H1 (cell line): Measurements from ENCODE around the gene NXPH2. TPM values are rescaled to one million over a fixed set of nuclear protein-coding genes. Genes with fewer than 3 reads are reported as not detected.

Experiments
- CTCF ChIA-PET: fragments of 300-600 bp; sonication (Branson Sonifier 250); formaldehyde crosslinking; loops from one replicate; lab custom pipeline; 2021; ENCODE audit not compliant: partially characterized antibody; lab: Charles Lee
- POLR2A ChIA-PET: fragments of 300-600 bp; sonication (Branson Sonifier 250); formaldehyde crosslinking; loops from one replicate; lab custom pipeline; 2021; ENCODE audit warnings: inconsistent platforms; ENCODE audit not compliant: partially characterized antibody; lab: Charles Lee
- DNase-seq, 2 experiments: peaks; one replicate each; pipeline versions ENCODE4 v3.0.0 to v3.0.0-alpha.2; 2010 to 2022; ENCODE audit warnings: low spot score in 2 of 2, low read depth in 1 of 2, mixed read lengths in 1 of 2
- FAIRE-seq: peaks from 2 replicates; lab custom pipeline; 2011; peaks lifted over from hg19 to GRCh38; lab: Jason Lieb, UNC
- H2AFZ ChIP-seq: 2 replicates; pipeline ENCODE4 v1.8.1; 2012; ENCODE audit warnings: low read length, inconsistent platforms
- H2AK5ac ChIP-seq: 2 replicates; pipeline ENCODE4 v1.6.1; 2013; ENCODE audit warnings: low read depth, low read length
- H2BK120ac ChIP-seq: replicated peaks from 2 replicates; pipeline ENCODE3; 2013; ENCODE audit warnings: low read depth, low read length, inconsistent platforms
- H2BK12ac ChIP-seq: 2 replicates; pipeline ENCODE4 v1.6.1; 2013; ENCODE audit warnings: low read depth, low read length
- H2BK15ac ChIP-seq: 2 replicates; pipeline ENCODE4 v1.6.1; 2013; ENCODE audit warnings: low read length
- H2BK20ac ChIP-seq: 2 replicates; pipeline ENCODE4 v1.6.1; 2013; ENCODE audit warnings: low read length
- H2BK5ac ChIP-seq: 2 replicates; pipeline ENCODE4 v1.6.1; 2013; ENCODE audit warnings: low read depth, low read length
- H3K14ac ChIP-seq: 2 replicates; pipeline ENCODE4 v1.6.1; 2013; ENCODE audit warnings: inconsistent platforms; ENCODE audit not compliant: insufficient read length
- H3K18ac ChIP-seq: 2 replicates; pipeline ENCODE4 v1.6.1; 2013; ENCODE audit warnings: low read length; ENCODE audit errors: extremely low read depth
- H3K23ac ChIP-seq: 2 replicates; pipeline ENCODE4 v1.6.1; 2013; ENCODE audit warnings: inconsistent platforms; ENCODE audit not compliant: insufficient read length
- H3K23me2 ChIP-seq: 2 replicates; pipeline ENCODE4 v1.6.1; 2013; ENCODE audit warnings: low read depth, low read length
- H3K27ac ChIP-seq: 2 replicates; pipeline ENCODE4 v1.6.1; 2011; ENCODE audit warnings: low read depth, low read length, inconsistent platforms
- H3K27me3 ChIP-seq, 4 experiments: replicated peaks in 1 of 4; 1 replicate in 1 of 4; 2 replicates in 3 of 4; pipeline versions ENCODE4 v1.6.1 to v1.8.1; 2011 to 2013; ENCODE audit warnings: low read length in 3 of 4, mild to moderate bottlenecking in 3 of 4, inconsistent platforms in 2 of 4, mixed read lengths in 2 of 4, moderate library complexity in 1 of 4; ENCODE audit not compliant: control insufficient read depth in 3 of 4, insufficient read depth in 3 of 4; ENCODE audit errors: extremely low read depth in 1 of 4
- H3K36me3 ChIP-seq, 4 experiments: 2 replicates each; pipeline versions ENCODE4 v1.6.1 to v1.8.1; 2011 to 2013; ENCODE audit warnings: mild to moderate bottlenecking in 4 of 4, low read length in 3 of 4, moderate library complexity in 2 of 4, control low read depth in 1 of 4, inconsistent platforms in 1 of 4; ENCODE audit not compliant: insufficient read depth in 4 of 4, control insufficient read depth in 2 of 4
- H3K4ac ChIP-seq: replicated peaks from 2 replicates; pipeline ENCODE3; 2013; ENCODE audit warnings: low read length, low read depth, mixed read lengths, inconsistent platforms; ENCODE audit not compliant: insufficient read length
- H3K4me1 ChIP-seq, 4 experiments: replicated peaks in 1 of 4; 1 replicate in 1 of 4; 2 replicates in 3 of 4; pipeline versions ENCODE4 v1.6.1 to v1.8.1; 2011 to 2013; ENCODE audit warnings: low read length in 3 of 4, inconsistent platforms in 2 of 4, mixed read lengths in 1 of 4; ENCODE audit not compliant: insufficient read depth in 4 of 4, control insufficient read depth in 3 of 4
- H3K4me2 ChIP-seq, 2 experiments: 2 replicates each; pipeline versions ENCODE4 v1.6.1 to v1.8.1; 2011 to 2013; ENCODE audit warnings: low read depth in 2 of 2, low read length in 2 of 2, control low read depth in 1 of 2, inconsistent platforms in 1 of 2, mild to moderate bottlenecking in 1 of 2; ENCODE audit not compliant: insufficient read depth in 1 of 2
- H3K4me3 ChIP-seq, 4 experiments: fragments of 200-600, 300-600 bp in 1 of 4; sonication (generic), shearing (Covaris generic), sonication (Bioruptor Twin) in 1 of 4; 2 replicates each; pipeline versions ENCODE4 v1.5.1 to v1.8.1; 2011 to 2016; ENCODE audit warnings: low read length in 4 of 4, low read depth in 3 of 4, control low read depth in 2 of 4, inconsistent platforms in 2 of 4, mild to moderate bottlenecking in 2 of 4, mixed read lengths in 1 of 4, moderate library complexity in 1 of 4; ENCODE audit not compliant: insufficient read depth in 2 of 4; ENCODE audit errors: extremely low read depth in 1 of 4
- H3K56ac ChIP-seq: replicated peaks from 2 replicates; pipeline ENCODE3; 2013; ENCODE audit warnings: low read depth, mild to moderate bottlenecking, mixed read lengths, low read length, inconsistent platforms; ENCODE audit not compliant: insufficient read length
- H3K79me1 ChIP-seq: 2 replicates; pipeline ENCODE4 v1.6.1; 2013; ENCODE audit warnings: low read depth, low read length, control low read depth
- H3K79me2 ChIP-seq, 2 experiments: 2 replicates each; pipeline versions ENCODE4 v1.6.1 to v1.8.1; 2012 to 2013; ENCODE audit warnings: low read length in 2 of 2, mild to moderate bottlenecking in 2 of 2, inconsistent platforms in 1 of 2; ENCODE audit not compliant: insufficient read depth in 2 of 2, control insufficient read depth in 1 of 2
- H3K9ac ChIP-seq, 4 experiments: replicated peaks in 1 of 4; 1 replicate in 1 of 4; 2 replicates in 3 of 4; pipeline versions ENCODE4 v1.6.1 to v1.8.1; 2011 to 2013; ENCODE audit warnings: low read depth in 3 of 4, low read length in 3 of 4, control low read depth in 2 of 4, mild to moderate bottlenecking in 2 of 4, moderate library complexity in 2 of 4, inconsistent platforms in 1 of 4; ENCODE audit errors: extremely low read depth in 1 of 4
- H3K9me3 ChIP-seq, 2 experiments: 2 replicates each; pipeline versions ENCODE4 v1.6.1 to v1.8.1; 2012 to 2013; ENCODE audit warnings: mild to moderate bottlenecking in 2 of 2, moderate library complexity in 2 of 2, control low read depth in 1 of 2, inconsistent platforms in 1 of 2, low read depth in 1 of 2, low read length in 1 of 2, mixed read lengths in 1 of 2; ENCODE audit not compliant: insufficient read depth in 2 of 2
- H4K20me1 ChIP-seq, 2 experiments: replicated peaks in 1 of 2; 2 replicates each; pipeline versions ENCODE3 to v1.8.1; 2011 to 2013; ENCODE audit warnings: inconsistent platforms in 2 of 2, low read length in 2 of 2, mild to moderate bottlenecking in 1 of 2; ENCODE audit not compliant: insufficient read depth in 2 of 2, control insufficient read depth in 1 of 2
- H4K5ac ChIP-seq: 2 replicates; pipeline ENCODE4 v1.6.1; 2013; ENCODE audit warnings: low read length, low read depth, mixed read lengths, inconsistent platforms; ENCODE audit not compliant: insufficient read length
- H4K8ac ChIP-seq: 2 replicates; pipeline ENCODE4 v1.8.0; 2013; ENCODE audit warnings: mild to moderate bottlenecking, moderate library complexity, low read length, inconsistent platforms; ENCODE audit not compliant: insufficient read depth; ENCODE audit errors: extremely low read depth
- H4K91ac ChIP-seq: replicated peaks from 2 replicates; pipeline ENCODE3; 2013; ENCODE audit warnings: low read length, mixed read lengths, inconsistent platforms; ENCODE audit not compliant: insufficient read length
- BACH1 ChIP-seq: IDR thresholded peaks from 2 replicates; pipeline ENCODE4 v1.6.1; 2012; ENCODE audit warnings: low read length, improper control_type of control experiment
- GTF2F1 ChIP-seq: IDR thresholded peaks from 2 replicates; pipeline ENCODE4 v1.6.1; 2012; ENCODE audit warnings: low read depth, low read length, improper control_type of control experiment, borderline replicate concordance
- HDAC6 ChIP-seq: IDR thresholded peaks from one replicate; pipeline ENCODE4 v1.7.1; 2012; ENCODE audit warnings: low read depth, mild to moderate bottlenecking, inconsistent platforms, low read length, moderate library complexity
- NRF1 ChIP-seq: IDR thresholded peaks from 2 replicates; pipeline ENCODE4 v1.6.1; 2011; ENCODE audit warnings: mild to moderate bottlenecking, low read depth, low read length, improper control_type of control experiment
- TAF7 ChIP-seq: optimal IDR thresholded peaks from 2 replicates; pipeline ENCODE3; 2011; ENCODE audit warnings: low read depth, mild to moderate bottlenecking, inconsistent platforms, low read length, moderate library complexity, borderline replicate concordance
- WGBS, 2 experiments: shearing (Covaris generic) in 1 of 2; methylation state at CpG; one replicate each; pipeline versions ENCODE4 v1.1.6 to v1.1.7; 2013 to 2015; ENCODE audit warnings: low lambda C conversion rate in 2 of 2, mixed read lengths in 2 of 2, inconsistent platforms in 1 of 2, low coverage in 1 of 2, missing lambda C conversion rate in 1 of 2; ENCODE audit not compliant: insufficient replicate concordance in 2 of 2, insufficient coverage in 1 of 2, insufficient read length in 1 of 2; ENCODE audit errors: extremely low coverage in 1 of 2, missing lambda C conversion rate in 1 of 2; 5-methylcytosine and 5-hydroxymethylcytosine counted together
- polyA plus RNA-seq, 7 experiments: library from polyadenylated mRNA; depleted of rRNA in 3 of 7; stranded (reverse) in 5 of 7; unstranded in 2 of 7; fragments of >200 nt in 5 of 7; fragments of 200-250 nt in 2 of 7; gene quantifications; 1 replicate in 5 of 7; 2 replicates in 1 of 7; 4 replicates in 1 of 7; pipeline versions ENCODE4 v1.2.1 to v1.2.3, GENCODE V29; 2011 to 2013; ENCODE audit warnings: missing spikeins in 2 of 7, mixed read lengths in 2 of 7
- total RNA-seq: library from RNA; stranded (reverse); fragmentation: NEBNext Ultra II Directional; extraction: Animal tissue kit (Norgen Biotek cat#: 25700); gene quantifications from 2 replicates; pipeline ENCODE4 v1.2.1, GENCODE V29; 2021
- TF ChIP-seq, protein P1 (sequence below): IDR thresholded peaks from 2 replicates; pipeline ENCODE4 v1.6.1; 2012; ENCODE audit warnings: low read length, inconsistent platforms

Gene NXPH2
- total and polyA plus RNA-seq, 2 of the 8 experiments (the other 6 are each of a cell fraction or from before 2014, with no cell fraction given) = 1.9 to 6.9 TPM

DNA sequence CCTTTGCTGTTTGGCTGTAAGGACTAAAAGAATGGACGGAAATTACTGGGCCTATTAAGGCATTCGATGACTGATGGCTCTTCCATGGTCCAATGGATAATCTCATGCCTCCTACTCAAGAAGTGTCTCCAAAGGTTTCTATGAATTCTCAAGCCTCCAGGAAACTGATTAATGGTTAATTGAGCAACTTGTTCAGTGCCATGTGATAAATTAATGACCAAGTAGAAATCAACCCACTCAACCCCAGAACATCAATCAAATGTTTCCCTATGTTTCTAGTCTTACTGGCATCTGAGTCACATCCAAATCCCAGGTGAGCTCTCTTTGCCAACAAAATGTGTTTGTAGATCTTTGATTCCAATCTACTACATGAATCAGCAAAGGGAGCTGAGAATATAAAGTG is 103.6 kb downstream of the NXPH2 start:
- WGBS, 2 experiments = 82% methylated on average over 2 of the region's 2 CpGs; no CpG with 5 or more reads in 1 of the 2 experiments
- Histone ChIP-seq H2BK12ac (no peak overlapping the region), H3K9me3 (no peaks in the 10 kb centered on the region), H2AK5ac (no peak overlapping the region), H3K27ac (no peak overlapping the region), H3K27me3 (no peaks in the 10 kb centered on the region), H2BK15ac (no peak overlapping the region), H3K4me3 (no peak overlapping the region), H3K4me2 (no peak overlapping the region), H4K91ac (no peak overlapping the region), H4K8ac (no peak overlapping the region), H2BK5ac (no peak overlapping the region), H2AFZ (no peak overlapping the region), H3K4me1 (peaks cover under 1 to 3% (median 2%) of the 10 kb centered on the region in 4 experiments; a peak in 4 of 7 replicates), H3K9ac (no peak overlapping the region), H2BK20ac (no peak overlapping the region), H3K4ac (no peak overlapping the region), H3K36me3 (no peaks in the 10 kb centered on the region), H3K56ac (no peak overlapping the region), H3K79me2 (no peaks in the 10 kb centered on the region), H3K79me1 (no peaks in the 10 kb centered on the region)
- peak; percentile 28 for FAIRE-seq
- DNase-seq = no peak
- POLR2A ChIA-PET = no interaction called here
- TF ChIP-seq, protein P1, sequence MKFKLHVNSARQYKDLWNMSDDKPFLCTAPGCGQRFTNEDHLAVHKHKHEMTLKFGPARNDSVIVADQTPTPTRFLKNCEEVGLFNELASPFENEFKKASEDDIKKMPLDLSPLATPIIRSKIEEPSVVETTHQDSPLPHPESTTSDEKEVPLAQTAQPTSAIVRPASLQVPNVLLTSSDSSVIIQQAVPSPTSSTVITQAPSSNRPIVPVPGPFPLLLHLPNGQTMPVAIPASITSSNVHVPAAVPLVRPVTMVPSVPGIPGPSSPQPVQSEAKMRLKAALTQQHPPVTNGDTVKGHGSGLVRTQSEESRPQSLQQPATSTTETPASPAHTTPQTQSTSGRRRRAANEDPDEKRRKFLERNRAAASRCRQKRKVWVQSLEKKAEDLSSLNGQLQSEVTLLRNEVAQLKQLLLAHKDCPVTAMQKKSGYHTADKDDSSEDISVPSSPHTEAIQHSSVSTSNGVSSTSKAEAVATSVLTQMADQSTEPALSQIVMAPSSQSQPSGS = no peak
- TF ChIP-seq TAF7 = no peak
- TF ChIP-seq NRF1 = no peak
- no peak for TF ChIP-seq HDAC6
- TF ChIP-seq GTF2F1 = no peak
- no peak for TF ChIP-seq BACH1
- TF ChIP-seq, all 59 proteins: peak for 0
- no peak overlapping the region for H4K5ac ChIP-seq
- H3K23me2 ChIP-seq = no peaks in the 10 kb centered on the region
- CTCF ChIA-PET = interaction anchor here (0.6 to 2.3 kb wide), 3 partner anchors 16 to 718 kb away, joined by 3 to 7 read pairs (median 5); no protein-coding TSS in a partner anchor
- H3K23ac ChIP-seq = no peak overlapping the region
- no peak overlapping the region for H3K18ac ChIP-seq
- H4K20me1 ChIP-seq = no peaks in the 10 kb centered on the region
- no peak overlapping the region for H2BK120ac ChIP-seq
- no peak overlapping the region for H3K14ac ChIP-seq
